ENCODE data around the gene SLC35F6.
"Not testable (repeated sequence)": the region's sequence is repeated elsewhere in the genome, so short reads cannot be mapped to it uniquely, and the experiment has no call there.

SLC35F6 gene

GRCh38 chr2:26746934-26747333 is 17.1 kb upstream of the SLC35F6 start:
- TF ChIP-seq EZH2phosphoT487 (conservative IDR thresholded peaks at IDR 0.05; ENCODE audit: low read length): no peak
- no peak for TF ChIP-seq CTCF (IDR thresholded peaks at IDR 0.05; ENCODE audit: insufficient read depth, low read length, poor library complexity, severe bottlenecking)
- H3K9me2 ChIP-seq (replicated peaks; ENCODE audit: insufficient read depth, low read length): no peaks in the 10 kb centered on the region

GRCh38 chr2:26749787-26750420 is 14.2 kb upstream of the SLC35F6 start:
- not testable (repeated sequence) for H3K27me3 ChIP-seq (ENCODE audit: low read length); H3F3A ChIP-seq (ENCODE audit: insufficient read depth); H3K36me3 ChIP-seq (ENCODE audit: low read length); H3K4me2 ChIP-seq (ENCODE audit: low read depth, low read length, poor library complexity, severe bottlenecking); H3K27ac ChIP-seq (ENCODE audit: low read depth, low read length); H3K9me3 ChIP-seq (ENCODE audit: insufficient read depth, low read length); H3K4me3 ChIP-seq (ENCODE audit: insufficient read depth, low read length, poor library complexity, severe bottlenecking); H4K20me1 ChIP-seq (ENCODE audit: low read depth, low read length); H2AFZ ChIP-seq (ENCODE audit: low read depth, low read length, severe bottlenecking); H3K9me2 ChIP-seq (replicated peaks; ENCODE audit: insufficient read depth, low read length); H3K9ac ChIP-seq (ENCODE audit: low read length); H3K79me2 ChIP-seq (ENCODE audit: insufficient read depth, low read length)

More at GRCh38 chr2:26746934-26747333, 17.1 kb upstream of the SLC35F6 start:
- H2AFZ ChIP-seq (ENCODE audit: low read depth, low read length, severe bottlenecking): no peak overlapping the region
- H3K9ac ChIP-seq (ENCODE audit: low read length): no peak overlapping the region
- no peaks in the 10 kb centered on the region for H3F3A ChIP-seq (ENCODE audit: insufficient read depth)
- no peaks in the 10 kb centered on the region for H4K20me1 ChIP-seq (ENCODE audit: low read depth, low read length)
- H3K4me2 ChIP-seq (ENCODE audit: low read depth, low read length, poor library complexity, severe bottlenecking): no peak overlapping the region
- H3K4me3 ChIP-seq (ENCODE audit: insufficient read depth, low read length, poor library complexity, severe bottlenecking): no peak overlapping the region
- no peaks in the 10 kb centered on the region for H3K36me3 ChIP-seq (ENCODE audit: low read length)
- H3K79me2 ChIP-seq (ENCODE audit: insufficient read depth, low read length): no peaks in the 10 kb centered on the region
- H3K27me3 ChIP-seq (ENCODE audit: low read length): no peaks in the 10 kb centered on the region
- no peaks in the 10 kb centered on the region for H3K9me3 ChIP-seq (ENCODE audit: insufficient read depth, low read length)
- H3K27ac ChIP-seq (ENCODE audit: low read depth, low read length): no peak overlapping the region

- not testable (repeated sequence) for H3K27me3 ChIP-seq (ENCODE audit: low read length); H3K36me3 ChIP-seq (ENCODE audit: low read length); H3K27ac ChIP-seq (ENCODE audit: low read depth, low read length); H3K9ac ChIP-seq (ENCODE audit: low read length); H3F3A ChIP-seq (ENCODE audit: insufficient read depth); H3K9me3 ChIP-seq (ENCODE audit: insufficient read depth, low read length); H3K4me3 ChIP-seq (ENCODE audit: insufficient read depth, low read length, poor library complexity, severe bottlenecking); H3K79me2 ChIP-seq (ENCODE audit: insufficient read depth, low read length); H3K4me2 ChIP-seq (ENCODE audit: low read depth, low read length, poor library complexity, severe bottlenecking); H2AFZ ChIP-seq (ENCODE audit: low read depth, low read length, severe bottlenecking); H3K9me2 ChIP-seq (replicated peaks; ENCODE audit: insufficient read depth, low read length); H4K20me1 ChIP-seq (ENCODE audit: low read depth, low read length)
Measured at GRCh38 chr2:26750467-26750866, 13.6 kb upstream of the SLC35F6 start.

- Histone ChIP-seq H3K9ac (ENCODE audit: low read length) (no peak overlapping the region), H3F3A (ENCODE audit: insufficient read depth) (no peaks in the 10 kb centered on the region), H2AFZ (ENCODE audit: low read depth, low read length, severe bottlenecking) (no peak overlapping the region), H3K36me3 (ENCODE audit: low read length) (no peaks in the 10 kb centered on the region), H3K27me3 (ENCODE audit: low read length) (no peaks in the 10 kb centered on the region), H3K27ac (ENCODE audit: low read depth, low read length) (no peak overlapping the region), H3K4me3 (ENCODE audit: insufficient read depth, low read length, poor library complexity, severe bottlenecking) (no peak overlapping the region), H4K20me1 (ENCODE audit: low read depth, low read length) (no peaks in the 10 kb centered on the region), H3K9me3 (ENCODE audit: insufficient read depth, low read length) (no peaks in the 10 kb centered on the region), H3K4me2 (ENCODE audit: low read depth, low read length, poor library complexity, severe bottlenecking) (no peak overlapping the region), H3K79me2 (ENCODE audit: insufficient read depth, low read length) (no peaks in the 10 kb centered on the region), H3K9me2 (replicated peaks; ENCODE audit: insufficient read depth, low read length) (no peaks in the 10 kb centered on the region)
- TF ChIP-seq EZH2phosphoT487 (conservative IDR thresholded peaks at IDR 0.05; ENCODE audit: low read length) (no peak), CTCF (IDR thresholded peaks at IDR 0.05; ENCODE audit: insufficient read depth, low read length, poor library complexity, severe bottlenecking) (no peak)
Measured at GRCh38 chr2:26752656-26753055, 11.4 kb upstream of the SLC35F6 start.

Data from SU-DHL-6 (cell line).